Uterus (tissue), 4 donors: ENCODE data around the gene PTPRD. TPM values are rescaled to one million over a fixed set of nuclear protein-coding genes. Genes with fewer than 3 reads are reported as not detected.

ENCODE experiments used
- DNase-seq, 2 donors: peaks; one replicate each; pipeline ENCODE4 v3.0.0-alpha.2; 2019 to 2020
- H3K27ac ChIP-seq, 2 donors: fragments of 200-600 bp; sonication (generic); 1 replicate in 1 of 2; 2 replicates in 1 of 2; pipeline ENCODE4 v1.5.1; 2016 to 2018
- H3K27me3 ChIP-seq, 2 donors: fragments of 200-600 bp; sonication (generic); one replicate each; pipeline ENCODE4 v1.5.1; 2018 to 2019; ENCODE audit warnings: control low read depth in 1 of 2
- H3K36me3 ChIP-seq, 2 donors: fragments of 200-600 bp; sonication (generic); one replicate each; pipeline ENCODE4 v1.5.1; 2019; ENCODE audit warnings: control low read depth in 1 of 2
- H3K4me1 ChIP-seq, 2 donors: fragments of 200-600 bp; sonication (generic); one replicate each; pipeline ENCODE4 v1.5.1; 2018 to 2019; ENCODE audit warnings: control low read depth in 1 of 2
- H3K4me3 ChIP-seq, 2 donors: fragments of 200-600 bp; sonication (generic); 1 replicate in 1 of 2; 2 replicates in 1 of 2; pipeline ENCODE4 v1.5.1; 2018 to 2019; ENCODE audit warnings: mild to moderate bottlenecking in 1 of 2
- H3K9me3 ChIP-seq, 2 donors: fragments of 200-600 bp; sonication (generic); one replicate each; pipeline ENCODE4 v1.5.1; 2019; ENCODE audit warnings: control low read depth in 1 of 2
- CTCF ChIP-seq, 4 experiments: fragments of 200-600 bp in 2 of 4; fragments of 450-650 bp in 2 of 4; sonication (generic) in 2 of 4; IDR thresholded peaks; one replicate each; pipeline ENCODE4 v1.5.1; 2016 to 2019; ENCODE audit warnings: antibody characterized with exemption in 4 of 4, mild to moderate bottlenecking in 2 of 4, moderate library complexity in 1 of 4
- POLR2A ChIP-seq, 2 donors: fragments of 450-650 bp; IDR thresholded peaks; one replicate each; pipeline ENCODE4 v1.6.1; 2016; ENCODE audit warnings: antibody characterized with exemption in 2 of 2, mild to moderate bottlenecking in 1 of 2, moderate library complexity in 1 of 2
- intact Hi-C: fragments of 100-400 bp; cut with DNase I; formaldehyde crosslinking; loops from one replicate; pipeline ENCODE4 v1.15.1; 2023; ENCODE audit warnings: low total_unique reads
- small RNA-seq: library from RNA; depleted of rRNA; stranded (forward); fragments of <200 nt; gene quantifications from one replicate; pipeline ENCODE3, GENCODE V24; 2016
- total RNA-seq, 4 donors: library from RNA; depleted of rRNA in 3 of 4; stranded (reverse); fragments of >200 nt in 3 of 4; gene quantifications; one replicate each; pipeline versions ENCODE4 v1.1.0 to v1.2.4, GENCODE V29; 2014 to 2023
- donor health status: DM: yes; HTN: yes; CAD: no.

The PTPRD gene
- total RNA-seq, 4 donors from 2014 or later = 1.2 to 136 (median 26.4) TPM

- Histone ChIP-seq H3K9me3 (no peaks in the 10 kb centered on the region), H3K27ac (no peak overlapping the region), H3K4me1 (no peaks in the 10 kb centered on the region), H3K4me3 (no peak overlapping the region), H3K27me3 (no peaks in the 10 kb centered on the region), H3K36me3 (no peaks in the 10 kb centered on the region)
- intact Hi-C loops = no loop called here
- no peak for DNase-seq
- TF ChIP-seq POLR2A (IDR thresholded peaks at IDR 0.05) (no peak), CTCF (IDR thresholded peaks at IDR 0.05) (no peak)
Measured at GRCh38 chr9:8268881-8269280, 2343.9 kb downstream of the PTPRD start.

DNA sequence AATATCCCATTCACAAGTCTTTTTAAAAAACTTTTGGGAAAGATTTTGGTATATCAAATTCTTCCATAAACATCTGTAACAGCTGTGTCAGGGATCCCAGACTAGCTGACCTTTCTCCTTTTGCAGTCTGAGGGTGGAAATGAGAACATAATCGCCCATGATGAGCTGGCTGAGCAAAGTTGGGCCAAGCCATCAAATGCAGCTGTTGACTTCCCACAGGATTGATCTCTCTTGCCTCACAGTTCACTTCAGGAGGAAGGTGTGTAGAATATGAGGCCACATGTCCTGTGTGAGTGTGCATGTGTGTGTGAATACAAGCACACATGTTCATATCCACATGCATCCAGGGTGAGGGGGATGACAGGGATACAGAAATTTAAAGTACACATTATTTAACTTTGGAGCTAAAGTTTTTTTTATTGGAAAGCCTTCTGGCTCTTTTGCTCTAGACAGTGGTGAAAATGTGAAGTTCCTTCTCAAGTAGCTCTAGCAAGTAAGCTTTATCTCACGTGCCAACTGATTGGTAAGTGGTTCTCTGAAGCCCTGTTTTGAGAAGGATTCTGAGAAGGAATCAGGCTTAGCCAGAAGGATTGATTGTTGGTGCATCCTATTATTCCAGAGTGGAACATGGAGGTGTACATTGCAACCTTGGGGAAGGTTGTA is 2344.5 kb downstream of the PTPRD start:
- Histone ChIP-seq H3K27ac (no peak overlapping the region), H3K4me3 (no peak overlapping the region), H3K9me3 (no peaks in the 10 kb centered on the region), H3K4me1 (no peaks in the 10 kb centered on the region), H3K27me3 (no peaks in the 10 kb centered on the region), H3K36me3 (no peaks in the 10 kb centered on the region)
- no peak for DNase-seq
- TF ChIP-seq POLR2A (IDR thresholded peaks at IDR 0.05) (no peak), CTCF (IDR thresholded peaks at IDR 0.05) (no peak)
- intact Hi-C loops = no loop called here

- no peaks in the 10 kb centered on the region for H3K27me3 ChIP-seq
- H3K4me3 ChIP-seq = no peak overlapping the region
- H3K36me3 ChIP-seq = no peaks in the 10 kb centered on the region
- TF ChIP-seq POLR2A (IDR thresholded peaks at IDR 0.05) (no peak), CTCF (IDR thresholded peaks at IDR 0.05) (no peak)
- no peaks in the 10 kb centered on the region for H3K4me1 ChIP-seq
- H3K27ac ChIP-seq = no peak overlapping the region
- intact Hi-C loops = no loop called here
- DNase-seq = no peak
- no peaks in the 10 kb centered on the region for H3K9me3 ChIP-seq
Measured at GRCh38 chr9:8267636-8268035, 2345.2 kb downstream of the PTPRD start.

DNA sequence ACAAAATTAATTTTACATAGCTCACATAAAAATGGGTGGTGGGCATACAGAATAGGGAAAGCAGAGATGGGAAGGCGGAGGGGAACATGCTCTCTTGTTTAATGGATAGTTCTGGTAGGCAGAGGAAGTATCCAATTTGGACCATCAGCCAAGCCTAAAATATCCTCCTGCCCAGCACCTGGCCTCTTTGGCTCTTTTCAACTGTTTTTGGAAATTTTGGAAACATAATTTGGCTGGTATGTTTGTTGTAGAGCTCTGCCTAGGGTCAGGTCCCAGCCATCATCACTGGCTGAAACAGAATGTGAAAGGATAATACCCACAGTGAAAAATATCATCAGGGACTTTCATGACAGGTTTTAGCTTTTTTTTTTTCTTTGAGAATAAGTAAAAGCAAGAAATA is 2345.9 kb downstream of the PTPRD start:
- H3K27ac ChIP-seq = no peak overlapping the region
- no peaks in the 10 kb centered on the region for H3K9me3 ChIP-seq
- H3K4me1 ChIP-seq = no peaks in the 10 kb centered on the region
- intact Hi-C loops = no loop called here
- TF ChIP-seq CTCF (IDR thresholded peaks at IDR 0.05) (no peak), POLR2A (IDR thresholded peaks at IDR 0.05) (no peak)
- no peak overlapping the region for H3K4me3 ChIP-seq
- H3K27me3 ChIP-seq = no peaks in the 10 kb centered on the region
- no peak for DNase-seq
- no peaks in the 10 kb centered on the region for H3K36me3 ChIP-seq

GRCh38 chr9:8265281-8265680 is 2347.5 kb downstream of the PTPRD start:
- Histone ChIP-seq H3K9me3 (no peaks in the 10 kb centered on the region), H3K27ac (no peak overlapping the region), H3K36me3 (no peaks in the 10 kb centered on the region), H3K27me3 (no peaks in the 10 kb centered on the region), H3K4me1 (no peaks in the 10 kb centered on the region), H3K4me3 (no peak overlapping the region)
- no peak for TF ChIP-seq POLR2A (IDR thresholded peaks at IDR 0.05)
- TF ChIP-seq CTCF (IDR thresholded peaks at IDR 0.05) = no peak
- no peak for DNase-seq
- intact Hi-C loops = no loop called here

Small RNAs within 50 kb of the gene (small RNA-seq; reads per million reads assigned to genes)
- gene AL135790.2 (not detected), gene RNU7-185P (not detected)
